GM23248 (cell line): ENCODE results near the gene ZNF224. TPM values are rescaled to one million over a fixed set of nuclear protein-coding genes. Genes with fewer than 3 reads are reported as not detected.

Experiments used
- DNase-seq: peaks from one replicate; pipeline ENCODE4 v3.0.0-alpha.2; 2015
- H2AFZ ChIP-seq: fragments of 200-600 bp; sonication (generic); 2 replicates; pipeline ENCODE4 v1.6.1; 2016; ENCODE audit warnings: antibody characterized with exemption
- H3F3A ChIP-seq: fragments of 200-600 bp; sonication (generic); 2 replicates; pipeline ENCODE4 v1.6.1; 2016; ENCODE audit warnings: mild to moderate bottlenecking, antibody characterized with exemption, mixed run types; ENCODE audit not compliant: insufficient read depth
- H3K27ac ChIP-seq: fragments of 200-600 bp; sonication (generic); 2 replicates; pipeline ENCODE4 v1.5.1; 2016; ENCODE audit warnings: mild to moderate bottlenecking
- H3K27me3 ChIP-seq: fragments of 200-600 bp; sonication (generic); replicated peaks from 2 replicates; pipeline ENCODE4 v1.6.1; 2016; ENCODE audit warnings: mild to moderate bottlenecking; ENCODE audit not compliant: insufficient read depth
- H3K36me3 ChIP-seq: fragments of 200-600 bp; sonication (generic); 2 replicates; pipeline ENCODE4 v1.6.1; 2016; ENCODE audit warnings: low read depth, mild to moderate bottlenecking
- H3K4me1 ChIP-seq: fragments of 200-600 bp; sonication (generic); 2 replicates; pipeline ENCODE4 v1.6.1; 2016; ENCODE audit warnings: mild to moderate bottlenecking; ENCODE audit not compliant: insufficient read depth
- H3K4me2 ChIP-seq: fragments of 200-600 bp; sonication (generic); one replicate; pipeline ENCODE4 v1.6.1; 2016; ENCODE audit warnings: mild to moderate bottlenecking; ENCODE audit not compliant: unreplicated experiment
- H3K4me3 ChIP-seq: fragments of 200-600 bp; sonication (generic); 2 replicates; pipeline ENCODE4 v1.5.1; 2016; ENCODE audit warnings: mild to moderate bottlenecking
- H3K79me2 ChIP-seq: fragments of 200-600 bp; sonication (generic); 2 replicates; pipeline ENCODE4 v1.6.1; 2016; ENCODE audit warnings: mild to moderate bottlenecking; ENCODE audit not compliant: insufficient read depth
- H3K9ac ChIP-seq: fragments of 200-600 bp; sonication (generic); 2 replicates; pipeline ENCODE4 v1.6.1; 2016; ENCODE audit warnings: mild to moderate bottlenecking
- H3K9me2 ChIP-seq: fragments of 200-600 bp; sonication (generic); 2 replicates; pipeline ENCODE4 v1.6.1; 2016; ENCODE audit warnings: mixed run types, mild to moderate bottlenecking, moderate library complexity; ENCODE audit not compliant: insufficient read depth
- H3K9me3 ChIP-seq: fragments of 200-600 bp; sonication (generic); one replicate; pipeline ENCODE4 v1.6.1; 2017; ENCODE audit warnings: low read depth
- H4K20me1 ChIP-seq: fragments of 200-600 bp; sonication (generic); 2 replicates; pipeline ENCODE4 v1.6.0; 2016; ENCODE audit not compliant: insufficient read depth
- EZH2 ChIP-seq: fragments of 200-600 bp; sonication (generic); IDR thresholded peaks from 2 replicates; pipeline ENCODE4 v1.6.1; 2018; ENCODE audit warnings: antibody characterized with exemption, mild to moderate bottlenecking; ENCODE audit not compliant: insufficient read depth, poor library complexity, severe bottlenecking
- EZH2phosphoT487 ChIP-seq: fragments of 200-600 bp; sonication (generic); IDR thresholded peaks from 2 replicates; pipeline ENCODE4 v1.6.1; 2018; ENCODE audit warnings: antibody characterized with exemption, moderate library complexity, mild to moderate bottlenecking, low read depth; ENCODE audit not compliant: insufficient read depth
- WGBS, 2 experiments: methylation state at CpG; one replicate each; pipeline ENCODE4 v1.1.6; 2015 to 2017; ENCODE audit warnings: low lambda C conversion rate in 2 of 2, low coverage in 1 of 2; ENCODE audit errors: missing lambda C conversion rate in 2 of 2; 5-methylcytosine and 5-hydroxymethylcytosine counted together
- in situ Hi-C: fragments of 300-500 bp; cut with MboI; formaldehyde crosslinking; loops from 2 replicates; pipeline ENCODE4 v1.15.0; 2020
- polyA plus RNA-seq: library from polyadenylated mRNA; unstranded; fragments of >200 nt; fragmentation: Nextera tagmentation; extraction: Ambion mirVana; gene quantifications from 2 replicates; pipeline ENCODE4 v1.2.1, GENCODE V29; 2016
- total RNA-seq: library from RNA; depleted of rRNA; stranded (reverse); fragments of >200 nt; shearing (Covaris generic); gene quantifications from 2 replicates; pipeline ENCODE4 v1.2.3, GENCODE V29; 2014

The ZNF224 gene
- total and polyA plus RNA-seq, 2 experiments from 2014 or later, result 11.7 to 15.6 TPM

GRCh38 chr19:44107751-44108150 lies 13.6 kb downstream of the ZNF224 start:
- Histone ChIP-seq H3F3A (peaks cover 24% of the 10 kb centered on the region; the same call in 1 of the 2 replicates), H3K27me3 (no peaks in the 10 kb centered on the region), H3K4me2 (no peak overlapping the region), H3K36me3 (peaks cover 51% of the 10 kb centered on the region), H3K27ac (no peak overlapping the region), H2AFZ (no peak overlapping the region), H3K9ac (no peak overlapping the region), H3K9me2 (no peaks in the 10 kb centered on the region), H3K4me1 (no peaks in the 10 kb centered on the region), H3K4me3 (no peak overlapping the region), H3K9me3 (no peaks in the 10 kb centered on the region), H3K79me2 (peaks cover 6% of the 10 kb centered on the region; the same call in 1 of the 2 replicates), H4K20me1 (no peaks in the 10 kb centered on the region)
- no peak for DNase-seq
- in situ Hi-C loops, result no loop called here
- no peak for TF ChIP-seq EZH2
- no peak for TF ChIP-seq EZH2phosphoT487
- WGBS, 2 experiments, result 96 to 97% methylated on average over 3 of the region's 3 CpGs

GRCh38 chr19:44109458-44109857 lies 15.3 kb downstream of the ZNF224 start:
- H3K9ac ChIP-seq, result no peak overlapping the region
- H3K4me2 ChIP-seq, result no peak overlapping the region
- H3K9me3 ChIP-seq, result no peaks in the 10 kb centered on the region
- peaks cover 21% of the 10 kb centered on the region; the same call in 1 of the 2 replicates for H3F3A ChIP-seq
- peaks cover 35% of the 10 kb centered on the region for H3K36me3 ChIP-seq
- H3K79me2 ChIP-seq, result peaks cover 15% of the 10 kb centered on the region
- TF ChIP-seq EZH2 (no peak), EZH2phosphoT487 (no peak)
- H2AFZ ChIP-seq, result no peak overlapping the region
- H3K27ac ChIP-seq, result no peak overlapping the region
- no peak for DNase-seq
- H3K9me2 ChIP-seq, result no peaks in the 10 kb centered on the region
- in situ Hi-C loops, result no loop called here
- no peaks in the 10 kb centered on the region for H3K27me3 ChIP-seq
- H4K20me1 ChIP-seq, result no peaks in the 10 kb centered on the region
- H3K4me3 ChIP-seq, result no peak overlapping the region
- peaks cover 4% of the 10 kb centered on the region for H3K4me1 ChIP-seq

DNA sequence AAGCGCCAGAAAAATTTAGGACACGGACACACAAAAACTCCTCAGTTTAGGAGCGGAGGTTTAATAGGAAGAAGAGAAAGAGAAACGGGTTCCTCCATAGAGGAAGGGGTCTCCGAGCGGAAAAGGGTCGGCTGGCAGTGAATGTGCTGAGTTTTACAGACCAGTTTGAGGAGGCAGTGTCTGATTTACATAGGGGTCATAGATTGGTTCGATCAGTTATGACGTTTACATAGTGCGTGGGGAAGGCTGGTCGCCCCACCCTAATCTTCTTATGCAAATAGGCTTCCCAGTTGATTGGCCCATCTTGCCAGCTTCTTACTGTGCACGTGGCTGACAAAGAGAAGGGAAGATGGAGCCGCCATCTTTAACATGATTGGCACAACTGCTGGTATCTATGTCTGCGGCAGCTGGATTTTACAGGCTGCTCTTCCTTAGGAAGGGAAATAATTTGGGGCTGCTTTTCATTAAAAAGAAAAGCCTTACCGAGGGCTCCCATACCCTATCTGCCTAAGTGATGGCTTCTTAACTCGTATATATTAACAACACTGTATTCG lies 17.8 kb downstream of the ZNF224 start:
- Histone ChIP-seq H3K4me1 (peaks cover 7% of the 10 kb centered on the region), H3K4me3 (peak overlapping the region; percentile 91), H2AFZ (peak overlapping the region; percentile 99), H3K9me3 (no peaks in the 10 kb centered on the region), H4K20me1 (no peaks in the 10 kb centered on the region), H3K9me2 (no peaks in the 10 kb centered on the region), H3K36me3 (peaks cover 28% of the 10 kb centered on the region), H3K27me3 (no peaks in the 10 kb centered on the region), H3K4me2 (peak overlapping the region; percentile 97), H3K27ac (peak overlapping the region; percentile 73), H3K9ac (peak overlapping the region; percentile 94), H3F3A (peaks cover 21% of the 10 kb centered on the region; the same call in 1 of the 2 replicates), H3K79me2 (peaks cover 33% of the 10 kb centered on the region)
- TF ChIP-seq EZH2 (no peak), EZH2phosphoT487 (no peak)
- WGBS, 2 experiments, result 8% methylated on average over 17 of the region's 17 CpGs
- DNase-seq, result peak; percentile 90
- in situ Hi-C loops, result no loop called here

- Histone ChIP-seq H3K79me2 (peaks cover 33% of the 10 kb centered on the region), H3K27me3 (no peaks in the 10 kb centered on the region), H3K9me3 (no peaks in the 10 kb centered on the region), H2AFZ (peak overlapping the region; percentile 99), H3K36me3 (peaks cover 24% of the 10 kb centered on the region), H4K20me1 (no peaks in the 10 kb centered on the region), H3F3A (peaks cover 21% of the 10 kb centered on the region; the same call in 1 of the 2 replicates), H3K4me2 (peak overlapping the region; percentile 97), H3K4me1 (peaks cover 7% of the 10 kb centered on the region), H3K27ac (peak overlapping the region; percentile 73), H3K9ac (peak overlapping the region; percentile 94), H3K4me3 (peak overlapping the region; percentile 91), H3K9me2 (no peaks in the 10 kb centered on the region)
- in situ Hi-C loops, result no loop called here
- WGBS, 2 experiments, result 1 to 2% methylated on average over 11 of the region's 11 CpGs
- no peak for DNase-seq
- no peak for TF ChIP-seq EZH2
- no peak for TF ChIP-seq EZH2phosphoT487
These were observed 18.6 kb downstream of the ZNF224 start for GRCh38 chr19:44112802-44113137.
